ENCODE measurements around the gene HDAC4. TPM values are rescaled to one million over a fixed set of nuclear protein-coding genes. Genes with fewer than 3 reads are reported as not detected.

HDAC4 gene
- total and polyA plus RNA-seq, 2 of the 4 experiments (the other 2 are of a cell fraction): 4.1 to 7.2 TPM

DNA sequence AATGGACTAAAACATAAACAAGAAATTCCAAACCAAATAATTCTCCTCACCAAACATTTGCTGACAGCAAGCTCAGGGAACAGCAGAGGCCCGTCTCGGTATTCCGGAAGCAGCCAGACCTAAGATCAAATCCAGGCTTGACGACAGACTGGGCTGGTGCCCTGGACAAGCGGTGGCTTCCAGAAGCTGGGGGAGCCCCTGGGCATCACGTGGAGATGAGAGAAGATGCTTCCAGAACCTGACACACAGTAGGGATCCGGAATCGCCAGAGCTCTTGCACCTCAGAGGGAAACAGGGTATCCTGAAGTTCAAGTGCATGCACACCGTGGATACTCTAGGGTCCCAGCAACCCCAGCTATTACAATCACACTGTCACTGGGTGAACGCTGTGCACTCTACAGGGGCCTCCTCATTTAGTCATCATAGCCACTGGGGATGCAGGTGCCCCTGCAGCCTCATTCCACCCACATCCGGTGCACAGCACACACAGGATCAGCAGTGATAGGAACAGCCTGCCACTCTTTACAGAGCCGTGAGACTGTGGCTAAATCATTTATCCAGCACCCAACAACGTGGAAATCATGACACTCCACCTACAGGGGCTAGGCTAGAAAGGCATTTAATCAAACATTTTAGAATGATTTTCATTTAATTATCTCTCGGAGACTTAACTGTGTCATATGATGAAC, 102.6 kb downstream of the HDAC4 start:
- no TSS peak for BruUV-seq (replicated peaks)
- H3K9me3 ChIP-seq (ENCODE audit: control insufficient read depth, insufficient read depth, low read length): no peaks in the 10 kb centered on the region
- no peak overlapping the region for H2AK9ac ChIP-seq (replicated peaks; ENCODE audit: low read depth, low read length, poor library complexity)
- peaks cover 17% of the 10 kb centered on the region for H4K20me1 ChIP-seq (ENCODE audit: insufficient read depth, low read length)
- H2BK120ac ChIP-seq (ENCODE audit: low read depth, low read length): no peak overlapping the region
- ATAC-seq (ENCODE audit: low read depth) (no peak), DNase-seq (peak; percentile 26)
- no peak overlapping the region for H3K27ac ChIP-seq (ENCODE audit: insufficient read depth, low read length)
- TF ChIP-seq SMC3 (IDR thresholded peaks at IDR 0.05; ENCODE audit: low read depth, low read length) (no peak), MAZ (IDR thresholded peaks at IDR 0.05; ENCODE audit: borderline replicate concordance, low read depth, low read length) (no peak), CEBPB (IDR thresholded peaks at IDR 0.05; ENCODE audit: low read depth, low read length) (no peak), CHD1 (IDR thresholded peaks at IDR 0.05; ENCODE audit: low read depth, low read length) (no peak), POLR2A (IDR thresholded peaks at IDR 0.05; ENCODE audit: low read depth, low read length) (no peak), RCOR1 (IDR thresholded peaks at IDR 0.05; ENCODE audit: insufficient replicate concordance, low read length) (no peak), RFX5 (IDR thresholded peaks at IDR 0.05; ENCODE audit: low read depth, low read length) (no peak), RAD21 (IDR thresholded peaks at IDR 0.05; ENCODE audit: low read length) (no peak), ELK1 (IDR thresholded peaks at IDR 0.05; ENCODE audit: borderline replicate concordance, low read depth, low read length) (no peak), FOS (IDR thresholded peaks at IDR 0.05; ENCODE audit: low read depth, low read length) (no peak), MXI1 (IDR thresholded peaks at IDR 0.05; ENCODE audit: borderline replicate concordance, low read depth, low read length) (no peak), MAFK (IDR thresholded peaks at IDR 0.05; ENCODE audit: low read depth, low read length) (no peak), NFE2L2 (IDR thresholded peaks at IDR 0.05; ENCODE audit: low read depth, low read length) (no peak), BHLHE40 (IDR thresholded peaks at IDR 0.05; ENCODE audit: low read depth, low read length) (no peak)
- TF ChIP-seq, protein P1, sequence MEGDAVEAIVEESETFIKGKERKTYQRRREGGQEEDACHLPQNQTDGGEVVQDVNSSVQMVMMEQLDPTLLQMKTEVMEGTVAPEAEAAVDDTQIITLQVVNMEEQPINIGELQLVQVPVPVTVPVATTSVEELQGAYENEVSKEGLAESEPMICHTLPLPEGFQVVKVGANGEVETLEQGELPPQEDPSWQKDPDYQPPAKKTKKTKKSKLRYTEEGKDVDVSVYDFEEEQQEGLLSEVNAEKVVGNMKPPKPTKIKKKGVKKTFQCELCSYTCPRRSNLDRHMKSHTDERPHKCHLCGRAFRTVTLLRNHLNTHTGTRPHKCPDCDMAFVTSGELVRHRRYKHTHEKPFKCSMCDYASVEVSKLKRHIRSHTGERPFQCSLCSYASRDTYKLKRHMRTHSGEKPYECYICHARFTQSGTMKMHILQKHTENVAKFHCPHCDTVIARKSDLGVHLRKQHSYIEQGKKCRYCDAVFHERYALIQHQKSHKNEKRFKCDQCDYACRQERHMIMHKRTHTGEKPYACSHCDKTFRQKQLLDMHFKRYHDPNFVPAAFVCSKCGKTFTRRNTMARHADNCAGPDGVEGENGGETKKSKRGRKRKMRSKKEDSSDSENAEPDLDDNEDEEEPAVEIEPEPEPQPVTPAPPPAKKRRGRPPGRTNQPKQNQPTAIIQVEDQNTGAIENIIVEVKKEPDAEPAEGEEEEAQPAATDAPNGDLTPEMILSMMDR (conservative IDR thresholded peaks at IDR 0.05; ENCODE audit: low read depth, low read length): no peak
- TF ChIP-seq, protein P2, sequence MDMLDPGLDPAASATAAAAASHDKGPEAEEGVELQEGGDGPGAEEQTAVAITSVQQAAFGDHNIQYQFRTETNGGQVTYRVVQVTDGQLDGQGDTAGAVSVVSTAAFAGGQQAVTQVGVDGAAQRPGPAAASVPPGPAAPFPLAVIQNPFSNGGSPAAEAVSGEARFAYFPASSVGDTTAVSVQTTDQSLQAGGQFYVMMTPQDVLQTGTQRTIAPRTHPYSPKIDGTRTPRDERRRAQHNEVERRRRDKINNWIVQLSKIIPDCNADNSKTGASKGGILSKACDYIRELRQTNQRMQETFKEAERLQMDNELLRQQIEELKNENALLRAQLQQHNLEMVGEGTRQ (IDR thresholded peaks at IDR 0.05; ENCODE audit: low read depth, low read length): no peak
- no peaks in the 10 kb centered on the region for H3K36me3 ChIP-seq (ENCODE audit: control insufficient read depth, insufficient read depth, low read length)
- peaks cover 7% of the 10 kb centered on the region for H3K9me1 ChIP-seq (ENCODE audit: insufficient read depth, low read length)
- in situ Hi-C loops (cut with MboI; ENCODE audit: low sequenced_read_pairs) (no loop called here), dilution Hi-C loops (cut with HindIII; ENCODE audit: low sequenced_read_pairs, unreplicated experiment) (no loop called here), intact Hi-C loops (cut with micrococcal nuclease) (no loop called here)
- no peak overlapping the region for H4K91ac ChIP-seq (ENCODE audit: insufficient read depth, low read depth, low read length)
- no peak overlapping the region for H3K9ac ChIP-seq (ENCODE audit: low read depth, low read length)
- H3K4me1 ChIP-seq (ENCODE audit: control insufficient read depth, insufficient read depth, low read length): peaks cover 17% of the 10 kb centered on the region
- POLR2A ChIA-PET (ENCODE audit: unreplicated experiment): no interaction called here
- no peak overlapping the region for H4K5ac ChIP-seq (ENCODE audit: low read depth, low read length)
- H2BK20ac ChIP-seq (ENCODE audit: low read depth, low read length): no peak overlapping the region
- H2AFZ ChIP-seq (replicated peaks; ENCODE audit: low read length, poor library complexity): no peak overlapping the region
- H3K23ac ChIP-seq (ENCODE audit: low read depth, low read length): no peak overlapping the region
- no peak overlapping the region for H3K14ac ChIP-seq (replicated peaks; ENCODE audit: low read depth, low read length)
- no peak overlapping the region for H2AK5ac ChIP-seq (ENCODE audit: low read depth, low read length)
- WGBS, 2 experiments (ENCODE audit: extremely low coverage in 2 of 2, insufficient read length in 1 of 2): 60% methylated on average over 2 of the region's 14 CpGs; no CpG with 5 or more reads in 1 of the 2 experiments
- H3K56ac ChIP-seq (ENCODE audit: extremely low read depth, insufficient read depth, low read length): no peak overlapping the region
- no peak overlapping the region for H4K8ac ChIP-seq (ENCODE audit: low read depth in 2 of 2, low read length in 2 of 2)
- H2BK5ac ChIP-seq (ENCODE audit: low read depth, low read length, poor library complexity, severe bottlenecking): no peak overlapping the region
- CTCF ChIA-PET: no interaction called here
- H3K4me3 ChIP-seq (ENCODE audit: insufficient read depth, low read depth, low read length): no peak overlapping the region
- no peak overlapping the region for H3K4ac ChIP-seq (ENCODE audit: low read depth, low read length)
- H3K79me1 ChIP-seq (ENCODE audit: low read depth in 1 of 2, low read length in 2 of 2): peaks cover 45 to 57% of the 10 kb centered on the region in 2 experiments
- H3K18ac ChIP-seq (ENCODE audit: low read depth, low read length): no peak overlapping the region
- H2BK15ac ChIP-seq (ENCODE audit: low read depth, low read length): no peak overlapping the region
- no peak overlapping the region; the same call in 1 of the 2 replicates for H3K4me2 ChIP-seq (ENCODE audit: low read depth, low read length)
- no peaks in the 10 kb centered on the region for H3K27me3 ChIP-seq (ENCODE audit: control insufficient read depth, insufficient read depth, low read length)

Measured in IMR-90 (cell line).